Right ventricle myocardium inferior (tissue), 1 donor: ENCODE results near the gene SMIM45.
A peak's percentile ranks its signal among the peaks of the same experiment; 100 is the strongest.

Experiments
- ATAC-seq: fragments of 200-7000 bp; cut with Tn5 transposase; one replicate; pipeline ENCODE4 v1.9.1; 2020; ENCODE audit warnings: mild to moderate bottlenecking, moderate library complexity
- DNase-seq: peaks from one replicate; pipeline ENCODE4 v3.0.0; 2021; ENCODE audit errors: missing footprints
- intact Hi-C: fragments of 100-400 bp; cut with DNase I; formaldehyde crosslinking; loops from one replicate; pipeline ENCODE4 v1.11.0; 2022
- donor health status: DM: no; HTN: yes; CAD: no; lungs with severe emphysema.

Gene SMIM45

GRCh38 chr22:41952713-41953112, 763 bp downstream of the SMIM45 start:
- no peak for DNase-seq
- intact Hi-C loops = no loop called here

GRCh38 chr22:41957941-41958556, 6.1 kb downstream of the SMIM45 start:
- ATAC-seq (peak; percentile 10), DNase-seq (no peak)
- intact Hi-C loops = no loop called here

More at GRCh38 chr22:41952713-41953112, 763 bp downstream of the SMIM45 start:
- ATAC-seq = no peak

- DNase-seq = no peak
- intact Hi-C loops = no loop called here
- no peak for ATAC-seq
Observed at GRCh38 chr22:41963453-41964111, 11.6 kb downstream of the SMIM45 start.

GRCh38 chr22:41964112-41964491, 12.2 kb downstream of the SMIM45 start:
- intact Hi-C loops = no loop called here
- DNase-seq (no peak), ATAC-seq (no peak)

GRCh38 chr22:41966225-41966606, 14.3 kb downstream of the SMIM45 start:
- no peak for DNase-seq
- intact Hi-C loops = loop anchor here (5.0 kb wide), 1 partner anchor 146 kb away; no protein-coding TSS in a partner anchor
- ATAC-seq = no peak

- intact Hi-C loops = loop anchor here (5.0 kb wide), 1 partner anchor 146 kb away; no protein-coding TSS in a partner anchor
- no peak for DNase-seq
Observed at GRCh38 chr22:41966607-41967240, 14.8 kb downstream of the SMIM45 start.

GRCh38 chr22:41968601-41969000, 16.7 kb downstream of the SMIM45 start:
- ATAC-seq (no peak), DNase-seq (no peak)
- intact Hi-C loops = loop anchor here (5.0 kb wide), 1 partner anchor 144 kb away; no protein-coding TSS in a partner anchor

More at GRCh38 chr22:41966607-41967240, 14.8 kb downstream of the SMIM45 start:
- ATAC-seq = peak; percentile 26

- intact Hi-C loops = loop anchor here (5.0 kb wide), 1 partner anchor 143 kb away; no protein-coding TSS in a partner anchor
- DNase-seq (no peak), ATAC-seq (no peak)
Observed at GRCh38 chr22:41969110-41969646, 17.2 kb downstream of the SMIM45 start, which contains the start of gene SEPTIN3. TSS of gene SEPTIN3 (plus strand) at chr22:41969443. CDS start at chr22:41971493, 2,050 bp downstream.

GRCh38 chr22:41970601-41971000, 18.7 kb downstream of the SMIM45 start:
- DNase-seq (no peak), ATAC-seq (no peak)
- intact Hi-C loops = no loop called here

- ATAC-seq = no peak
- no peak for DNase-seq
- intact Hi-C loops = no loop called here
Observed at GRCh38 chr22:41971431-41971830, 19.5 kb downstream of the SMIM45 start.

- intact Hi-C loops = no loop called here
- no peak for DNase-seq
- no peak for ATAC-seq
Observed at GRCh38 chr22:41974691-41975290, 22.8 kb downstream of the SMIM45 start.

- ATAC-seq (no peak), DNase-seq (no peak)
- intact Hi-C loops = no loop called here
Observed at GRCh38 chr22:41975299-41976069, 23.5 kb downstream of the SMIM45 start.

- DNase-seq (no peak), ATAC-seq (peak; percentile 37)
- intact Hi-C loops = no loop called here
Observed at GRCh38 chr22:41976070-41976901, 24.3 kb downstream of the SMIM45 start.

- ATAC-seq (no peak), DNase-seq (no peak)
- intact Hi-C loops = no loop called here
Observed at GRCh38 chr22:41976961-41977566, 25.1 kb downstream of the SMIM45 start.

- DNase-seq (no peak), ATAC-seq (no peak)
- intact Hi-C loops = no loop called here
Observed at GRCh38 chr22:41978732-41979131, 26.8 kb downstream of the SMIM45 start.

- intact Hi-C loops = no loop called here
- no peak for ATAC-seq
Observed at GRCh38 chr22:41979423-41980250, 27.7 kb downstream of the SMIM45 start.

More at GRCh38 chr22:41979423-41980250, 27.7 kb downstream of the SMIM45 start:
- DNase-seq = no peak
